Progenitor cell of endocrine pancreas (in vitro differentiated cells): ENCODE data around the gene ZBTB20. TPM values are rescaled to one million over a fixed set of nuclear protein-coding genes. Genes with fewer than 3 reads are reported as not detected.

Experiments used
- DNase-seq: peaks from one replicate; pipeline ENCODE4 v3.0.0; 2021; ENCODE audit warnings: low spot score; ENCODE audit not compliant: unreplicated experiment
- H3K27ac Mint-ChIP-seq: 2 replicates; pipeline ENCODE4 v1.8.0; 2021; ENCODE audit warnings: mild to moderate bottlenecking, moderate library complexity, mixed read lengths
- H3K27me3 Mint-ChIP-seq: 2 replicates; pipeline ENCODE4 v1.8.0; 2021; ENCODE audit warnings: mixed read lengths
- H3K36me3 Mint-ChIP-seq: 2 replicates; pipeline ENCODE4 v1.8.0; 2022; ENCODE audit warnings: mixed read lengths; ENCODE audit not compliant: insufficient read depth
- H3K4me1 Mint-ChIP-seq: 2 replicates; pipeline ENCODE4 v1.8.0; 2021; ENCODE audit warnings: low read depth, mixed read lengths
- H3K4me3 Mint-ChIP-seq: 2 replicates; pipeline ENCODE4 v1.8.0; 2021; ENCODE audit warnings: low read depth, mild to moderate bottlenecking, moderate library complexity, mixed read lengths
- H3K9me3 Mint-ChIP-seq: 2 replicates; pipeline ENCODE4 v1.8.0; 2021; ENCODE audit warnings: low read depth, mixed read lengths
- total RNA-seq: library from RNA; stranded (reverse); gene quantifications from 2 replicates; pipeline ENCODE4 v1.2.1, GENCODE V29; 2021
- TF ChIP-seq, protein P1 (sequence below): fragments of 200-600 bp; sonication (generic); IDR thresholded peaks from one replicate; pipeline ENCODE4 v1.5.0; 2021; ENCODE audit warnings: antibody characterized with exemption, mild to moderate bottlenecking; ENCODE audit not compliant: unreplicated experiment

Gene ZBTB20
- total RNA-seq, 1 donor from 2014 or later = 27.3 TPM

DNA sequence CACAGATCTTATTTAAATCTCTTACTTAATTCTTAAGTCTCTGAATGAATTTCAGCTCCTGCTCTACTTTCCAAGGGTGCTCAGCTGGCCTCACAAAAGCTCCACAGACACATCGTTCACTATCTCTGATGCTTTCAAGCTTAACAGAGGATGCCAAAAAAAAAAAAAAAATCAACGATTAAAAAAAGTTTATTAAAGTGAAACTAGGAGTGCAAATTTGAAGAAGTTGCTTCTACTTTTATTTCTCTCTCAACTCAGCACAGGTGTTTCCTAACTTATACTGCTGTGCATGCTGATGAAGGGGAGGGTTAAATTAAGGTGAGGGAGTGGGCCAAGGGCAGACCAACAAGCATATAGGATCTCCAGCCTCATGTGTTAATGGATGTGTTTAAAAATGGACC lies 696.0 kb downstream of the ZBTB20 start:
- H3K9me3 Mint-ChIP-seq = no peaks in the 10 kb centered on the region
- no peaks in the 10 kb centered on the region for H3K36me3 Mint-ChIP-seq
- no peak overlapping the region for H3K27ac Mint-ChIP-seq
- H3K4me3 Mint-ChIP-seq = peak overlapping the region; percentile 51
- DNase-seq = no peak
- peaks cover 29% of the 10 kb centered on the region for H3K4me1 Mint-ChIP-seq
- TF ChIP-seq, protein P1, sequence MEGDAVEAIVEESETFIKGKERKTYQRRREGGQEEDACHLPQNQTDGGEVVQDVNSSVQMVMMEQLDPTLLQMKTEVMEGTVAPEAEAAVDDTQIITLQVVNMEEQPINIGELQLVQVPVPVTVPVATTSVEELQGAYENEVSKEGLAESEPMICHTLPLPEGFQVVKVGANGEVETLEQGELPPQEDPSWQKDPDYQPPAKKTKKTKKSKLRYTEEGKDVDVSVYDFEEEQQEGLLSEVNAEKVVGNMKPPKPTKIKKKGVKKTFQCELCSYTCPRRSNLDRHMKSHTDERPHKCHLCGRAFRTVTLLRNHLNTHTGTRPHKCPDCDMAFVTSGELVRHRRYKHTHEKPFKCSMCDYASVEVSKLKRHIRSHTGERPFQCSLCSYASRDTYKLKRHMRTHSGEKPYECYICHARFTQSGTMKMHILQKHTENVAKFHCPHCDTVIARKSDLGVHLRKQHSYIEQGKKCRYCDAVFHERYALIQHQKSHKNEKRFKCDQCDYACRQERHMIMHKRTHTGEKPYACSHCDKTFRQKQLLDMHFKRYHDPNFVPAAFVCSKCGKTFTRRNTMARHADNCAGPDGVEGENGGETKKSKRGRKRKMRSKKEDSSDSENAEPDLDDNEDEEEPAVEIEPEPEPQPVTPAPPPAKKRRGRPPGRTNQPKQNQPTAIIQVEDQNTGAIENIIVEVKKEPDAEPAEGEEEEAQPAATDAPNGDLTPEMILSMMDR = no peak
- no peaks in the 10 kb centered on the region for H3K27me3 Mint-ChIP-seq

DNA sequence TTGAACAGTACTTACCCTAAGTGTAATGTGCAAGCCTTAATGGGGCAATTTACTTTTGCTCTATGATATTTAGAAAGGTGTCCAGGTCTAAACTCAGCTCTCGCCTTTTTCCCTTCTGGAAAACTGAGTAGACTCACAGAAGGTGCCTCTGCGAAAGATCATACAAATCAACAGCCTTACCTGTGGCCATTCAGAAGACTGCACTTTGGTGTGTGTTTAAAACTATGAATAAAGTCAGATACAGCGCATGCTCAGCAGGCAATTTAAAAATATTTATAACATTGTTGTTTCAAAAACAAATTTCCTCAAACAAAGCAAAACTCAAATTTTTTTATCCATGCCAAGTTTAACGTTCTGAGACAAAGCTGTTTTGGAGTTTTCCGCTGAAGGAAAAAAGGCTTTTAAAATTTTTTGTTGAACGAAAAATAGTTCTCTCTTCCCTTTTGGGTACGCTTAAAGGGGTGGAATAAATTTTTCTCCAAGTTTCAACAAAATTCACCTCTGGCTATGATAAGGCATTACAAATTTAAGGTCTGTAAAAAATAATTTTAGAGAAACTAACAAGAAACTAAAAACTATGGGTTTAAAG lies 697.0 kb downstream of the ZBTB20 start:
- Mint-ChIP-seq H3K27me3 (no peaks in the 10 kb centered on the region), H3K4me1 (peaks cover 31% of the 10 kb centered on the region)
- TF ChIP-seq, protein P1 = peak; percentile 17

DNA sequence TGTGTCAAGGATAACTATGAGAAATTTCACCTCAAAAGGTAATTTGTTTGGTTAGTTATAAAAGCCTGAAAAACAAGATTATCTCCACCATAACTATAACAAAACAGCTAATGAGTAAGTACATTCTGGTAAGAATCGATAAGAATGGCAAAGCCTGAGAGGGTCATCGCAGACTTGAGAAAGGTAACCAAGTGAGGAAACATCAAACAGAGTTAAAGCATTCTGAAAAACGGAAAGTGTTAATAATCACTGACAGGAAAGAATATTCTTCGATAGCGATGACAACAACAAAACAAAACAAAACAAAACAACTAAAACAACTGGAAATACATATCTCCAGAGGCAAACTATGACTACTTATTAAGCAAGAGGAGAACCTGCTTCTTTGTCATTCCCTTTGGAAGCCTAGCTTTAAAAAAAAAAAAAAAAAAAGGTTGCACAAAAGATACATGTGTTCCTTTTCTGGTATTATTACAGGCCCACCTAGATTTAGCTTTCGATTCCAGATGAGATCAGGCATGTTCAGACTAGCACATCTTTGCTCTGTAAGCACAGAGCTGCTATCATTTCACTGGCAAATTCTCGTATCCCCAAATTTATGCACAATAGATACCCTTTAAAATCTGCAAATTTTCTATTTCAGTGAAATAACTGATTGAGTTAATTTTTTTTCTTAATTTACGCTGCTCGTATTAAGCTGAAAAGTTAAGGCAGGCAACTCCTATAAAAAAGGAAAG lies 697.6 kb downstream of the ZBTB20 start:
- no peak overlapping the region for H3K4me3 Mint-ChIP-seq

More for the DNA sequence above, 697.0 kb downstream of the ZBTB20 start:
- Mint-ChIP-seq H3K36me3 (no peaks in the 10 kb centered on the region), H3K27ac (no peak overlapping the region), H3K4me3 (no peak overlapping the region), H3K9me3 (no peaks in the 10 kb centered on the region)
- DNase-seq = no peak

DNA sequence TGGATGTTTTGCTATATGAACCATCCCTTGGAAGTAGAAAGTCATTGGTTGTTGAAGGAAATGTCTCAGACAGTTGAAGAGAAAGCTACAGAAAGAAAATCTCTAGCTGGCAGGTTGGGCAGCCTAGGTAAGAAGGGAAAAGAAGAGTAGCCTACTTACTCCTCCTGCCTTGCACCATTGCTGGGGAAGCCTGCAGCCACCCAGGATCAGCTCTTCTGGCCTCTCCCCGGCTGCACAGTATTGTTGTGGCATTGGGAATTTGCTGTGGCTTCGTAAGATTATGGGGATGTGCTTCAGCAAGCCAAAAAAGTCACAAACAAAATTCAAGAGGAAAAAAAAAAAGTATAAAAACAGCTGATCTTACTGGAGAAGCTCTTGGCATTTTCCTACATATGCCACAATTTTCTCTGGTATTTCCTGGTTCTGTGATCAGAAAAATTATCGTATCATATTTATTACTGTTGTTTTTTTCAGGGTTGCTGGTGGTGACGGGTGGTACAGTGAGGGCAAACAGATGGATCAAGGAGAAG lies 699.1 kb downstream of the ZBTB20 start:
- Mint-ChIP-seq H3K27ac (no peak overlapping the region), H3K4me3 (no peak overlapping the region), H3K4me1 (peaks cover 27% of the 10 kb centered on the region), H3K27me3 (no peaks in the 10 kb centered on the region), H3K9me3 (no peaks in the 10 kb centered on the region), H3K36me3 (no peaks in the 10 kb centered on the region)
- no peak for DNase-seq
- TF ChIP-seq, protein P1 = no peak

More for the DNA sequence above, 697.6 kb downstream of the ZBTB20 start:
- TF ChIP-seq, protein P1 = no peak
- Mint-ChIP-seq H3K4me1 (peaks cover 31% of the 10 kb centered on the region), H3K9me3 (no peaks in the 10 kb centered on the region), H3K36me3 (no peaks in the 10 kb centered on the region), H3K27ac (no peak overlapping the region), H3K27me3 (no peaks in the 10 kb centered on the region)
- DNase-seq = no peak

DNA sequence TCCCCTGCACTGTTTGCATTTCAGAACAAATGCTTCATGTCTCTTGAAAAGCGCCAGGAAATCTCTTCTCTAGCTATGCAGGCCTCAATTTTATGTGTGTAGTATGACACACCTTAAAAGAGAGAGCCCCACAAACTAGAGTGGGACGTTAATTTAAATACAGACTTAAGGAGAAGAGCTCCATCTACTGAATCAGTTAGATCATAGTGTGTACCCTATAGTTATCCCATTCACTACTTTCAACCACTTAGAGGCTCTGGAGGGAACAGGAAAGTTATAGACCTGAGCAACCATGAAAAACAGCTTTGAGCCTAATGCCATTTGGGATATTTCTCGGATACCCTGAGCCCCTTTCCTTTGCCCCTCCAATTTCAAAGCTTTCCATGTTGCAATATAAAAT lies 699.5 kb downstream of the ZBTB20 start:
- no peaks in the 10 kb centered on the region for H3K36me3 Mint-ChIP-seq
- H3K27ac Mint-ChIP-seq = peak overlapping the region; percentile 30
- H3K4me1 Mint-ChIP-seq = peaks cover 26% of the 10 kb centered on the region
- no peaks in the 10 kb centered on the region for H3K9me3 Mint-ChIP-seq
- no peak for DNase-seq
- H3K27me3 Mint-ChIP-seq = no peaks in the 10 kb centered on the region
- TF ChIP-seq, protein P1 = no peak
- H3K4me3 Mint-ChIP-seq = no peak overlapping the region
